HepG2 (cell line): ENCODE results near the gene SNED1. TPM values are rescaled to one million over a fixed set of nuclear protein-coding genes. Genes with fewer than 3 reads are reported as not detected.

ENCODE experiments used
- ATAC-seq: fragments of 200-7000 bp; cut with Tn5 transposase; 3 replicates; pipeline ENCODE4 v1.9.1; 2020; ENCODE audit warnings: mild to moderate bottlenecking, moderate library complexity
- BruUV-seq: library from RNA; stranded (reverse); fragments of 400-500 nt; replicated peaks from 2 replicates; lab custom pipeline; 2021; lab: Mats Ljungman, UMichigan
- CTCF ChIA-PET: fragments of 300-600 bp; formaldehyde crosslinking; extraction: SDS; loops from one replicate; lab custom pipeline; 2021; ENCODE audit warnings: low total read pairs, inconsistent platforms, low intra/inter-chr PET ratio; lab: Yijun Ruan, JAX
- POLR2A ChIA-PET: fragments of 350-600 bp; sonication (Branson Sonifier 250); formaldehyde crosslinking; loops from one replicate; lab custom pipeline; 2020; ENCODE audit warnings: antibody characterized with exemption, inconsistent platforms; lab: Yijun Ruan, JAX
- DNase-seq: peaks from one replicate; pipeline ENCODE4 v3.0.0-alpha.2; 2015; ENCODE audit warnings: low spot score
- FAIRE-seq: peaks from 3 replicates; lab custom pipeline; 2011; peaks lifted over from hg19 to GRCh38; lab: Jason Lieb, UNC
- H2AFZ ChIP-seq: one replicate; pipeline ENCODE4 v1.6.1; 2011; ENCODE audit warnings: low read length, inconsistent platforms
- H3K27ac ChIP-seq: fragments of 300-600 bp; 3 replicates; pipeline ENCODE4 v1.8.0; 2011; ENCODE audit warnings: mixed run types, mild to moderate bottlenecking, mixed read lengths, low read length, inconsistent platforms; ENCODE audit not compliant: insufficient read depth; ENCODE audit errors: extremely low read length
- H3K27me3 ChIP-seq, 2 experiments: fragments of 200-600 bp in 1 of 2; 2 replicates in 1 of 2; 3 replicates in 1 of 2; pipeline versions ENCODE4 v1.6.0 to v1.8.0; 2011; ENCODE audit warnings: low read length in 2 of 2, mild to moderate bottlenecking in 2 of 2, moderate library complexity in 2 of 2, inconsistent platforms in 1 of 2; ENCODE audit not compliant: insufficient read depth in 2 of 2, control insufficient read depth in 1 of 2
- H3K36me3 ChIP-seq, 2 experiments: fragments of 200-600 bp in 1 of 2; replicated peaks in 1 of 2; 2 replicates in 1 of 2; 3 replicates in 1 of 2; pipeline versions ENCODE4 v1.5.1 to v1.8.0; 2011; ENCODE audit warnings: low read length in 2 of 2, inconsistent platforms in 1 of 2; ENCODE audit not compliant: insufficient read depth in 2 of 2, control insufficient read depth in 1 of 2
- H3K4me1 ChIP-seq: 2 replicates; pipeline ENCODE4 v1.5.1; 2012; ENCODE audit warnings: low read length, inconsistent platforms; ENCODE audit not compliant: insufficient read depth
- H3K4me2 ChIP-seq: 2 replicates; pipeline ENCODE4 v1.6.0; 2011; ENCODE audit warnings: low read depth, low read length, inconsistent platforms
- H3K4me3 ChIP-seq, 3 experiments: fragments of 200-600 bp in 1 of 3; sonication (generic), shearing (Covaris generic) in 1 of 3; replicated peaks in 1 of 3; 2 replicates each; pipeline ENCODE4 v1.5.1; 2011 to 2016; ENCODE audit warnings: low read length in 3 of 3, inconsistent platforms in 2 of 3, low read depth in 2 of 3, mild to moderate bottlenecking in 2 of 3, control low read depth in 1 of 3, mixed read lengths in 1 of 3; ENCODE audit not compliant: insufficient read depth in 1 of 3
- H3K79me2 ChIP-seq: one replicate; pipeline ENCODE4 v1.6.1; 2011; ENCODE audit warnings: low read length, inconsistent platforms; ENCODE audit not compliant: insufficient read depth
- H3K9ac ChIP-seq: 2 replicates; pipeline ENCODE4 v1.6.0; 2011; ENCODE audit warnings: mild to moderate bottlenecking, low read depth, low read length, inconsistent platforms; ENCODE audit not compliant: insufficient read depth
- H3K9me3 ChIP-seq: 2 replicates; pipeline ENCODE4 v1.5.1; 2012; ENCODE audit warnings: mild to moderate bottlenecking, low read length
- H4K20me1 ChIP-seq: 2 replicates; pipeline ENCODE4 v1.6.0; 2011; ENCODE audit warnings: inconsistent platforms, mild to moderate bottlenecking, low read length, moderate library complexity; ENCODE audit not compliant: insufficient read depth
- ATAD3A ChIP-seq: sonication (generic); formaldehyde crosslinking; IDR thresholded peaks from 2 replicates; pipeline ENCODE4 v1.4.0; 2020; ENCODE audit warnings: missing genetic modification reagents
- ATF2 ChIP-seq: sonication (generic); formaldehyde crosslinking; IDR thresholded peaks from 2 replicates; pipeline ENCODE4 v1.4.0; 2020; ENCODE audit warnings: missing genetic modification reagents
- CAMTA2 ChIP-seq: sonication (generic); formaldehyde crosslinking; IDR thresholded peaks from 2 replicates; pipeline ENCODE4 v1.4.0; 2020; ENCODE audit warnings: mild to moderate bottlenecking, missing genetic modification reagents, borderline replicate concordance
- CCDC6 ChIP-seq: sonication (generic); formaldehyde crosslinking; IDR thresholded peaks from 2 replicates; pipeline ENCODE4 v1.8.1; 2022; ENCODE audit warnings: mild to moderate bottlenecking, missing genetic modification reagents, moderate library complexity
- KLF15 ChIP-seq: sonication (generic); formaldehyde crosslinking; IDR thresholded peaks from 2 replicates; pipeline ENCODE4 v1.8.1; 2023; ENCODE audit warnings: borderline replicate concordance, mild to moderate bottlenecking, inconsistent platforms, missing genetic modification reagents, mixed read lengths
- LRRFIP1 ChIP-seq: sonication (generic); formaldehyde crosslinking; conservative IDR thresholded peaks from 2 replicates; pipeline ENCODE4 v1.4.0; 2020; ENCODE audit warnings: missing genetic modification reagents
- RFX5 ChIP-seq: IDR thresholded peaks from 2 replicates; pipeline ENCODE4 v1.6.1; 2011; ENCODE audit warnings: low read depth, low read length, improper control_type of control experiment
- ZBTB20 ChIP-seq: sonication (generic); formaldehyde crosslinking; IDR thresholded peaks from 2 replicates; pipeline ENCODE4 v1.8.1; 2023; ENCODE audit warnings: missing genetic modification reagents, low read depth, mild to moderate bottlenecking, borderline replicate concordance
- ZNF770 ChIP-seq: sonication (generic); formaldehyde crosslinking; IDR thresholded peaks from 2 replicates; pipeline ENCODE4 v1.5.0; 2020; ENCODE audit warnings: mild to moderate bottlenecking, missing genetic modification reagents
- ZSCAN22 ChIP-seq: sonication (generic); formaldehyde crosslinking; IDR thresholded peaks from 2 replicates; pipeline ENCODE4 v1.4.0; 2020; ENCODE audit warnings: mild to moderate bottlenecking, missing genetic modification reagents
- WGBS: methylation state at CpG from one replicate; pipeline ENCODE4 v1.1.6; 2017; ENCODE audit warnings: low lambda C conversion rate; 5-methylcytosine and 5-hydroxymethylcytosine counted together
- in situ Hi-C: cut with HindIII; loops from 2 replicates; pipeline ENCODE4 v1.10.0; 2017; ENCODE audit warnings: low pct_unique_long_range_greater_than_20kb; ENCODE audit not compliant: extremely low pct_ligation_motif_present
- intact Hi-C: fragments of 100-400 bp; cut with micrococcal nuclease; formaldehyde crosslinking; loops from one replicate; pipeline ENCODE4 v1.10.0; 2022; ENCODE audit not compliant: unreplicated experiment
- polyA plus RNA-seq, 8 experiments: library from polyadenylated mRNA; depleted of rRNA in 3 of 8; stranded (reverse) in 7 of 8; unstranded in 1 of 8; fragments of >200 nt; fragmentation: Illumina TruSeq in 4 of 8; extraction: Trizol in 4 of 8; gene quantifications; 2 replicates each; pipeline versions ENCODE4 v1.2.1 to v1.2.3, GENCODE V29; 2011 to 2016; ENCODE audit warnings: low read depth in 4 of 8, missing spikeins in 1 of 8, mixed read lengths in 1 of 8; ENCODE audit not compliant: insufficient read depth in 1 of 8
- total RNA-seq, 5 experiments: library from RNA; depleted of rRNA; stranded (reverse); fragments of >200 nt; fragmentation: Illumina TruSeq; extraction: Trizol; gene quantifications; 2 replicates each; pipeline ENCODE4 v1.2.3, GENCODE V29; 2016; ENCODE audit warnings: low read depth in 1 of 5
- TF ChIP-seq, protein P1 (sequence below): sonication (generic); formaldehyde crosslinking; IDR thresholded peaks from 2 replicates; pipeline ENCODE4 v1.4.0; 2020; ENCODE audit warnings: missing genetic modification reagents
- TF ChIP-seq, protein P2 (sequence below): sonication (generic); formaldehyde crosslinking; IDR thresholded peaks from 2 replicates; pipeline ENCODE4 v1.5.1; 2020; ENCODE audit warnings: mild to moderate bottlenecking, missing genetic modification reagents, moderate library complexity

Gene SNED1
- total and polyA plus RNA-seq, 2 of the 13 experiments (the other 11 are each of a cell fraction or from before 2014, with no cell fraction given): 0.15 to 0.65 TPM

DNA sequence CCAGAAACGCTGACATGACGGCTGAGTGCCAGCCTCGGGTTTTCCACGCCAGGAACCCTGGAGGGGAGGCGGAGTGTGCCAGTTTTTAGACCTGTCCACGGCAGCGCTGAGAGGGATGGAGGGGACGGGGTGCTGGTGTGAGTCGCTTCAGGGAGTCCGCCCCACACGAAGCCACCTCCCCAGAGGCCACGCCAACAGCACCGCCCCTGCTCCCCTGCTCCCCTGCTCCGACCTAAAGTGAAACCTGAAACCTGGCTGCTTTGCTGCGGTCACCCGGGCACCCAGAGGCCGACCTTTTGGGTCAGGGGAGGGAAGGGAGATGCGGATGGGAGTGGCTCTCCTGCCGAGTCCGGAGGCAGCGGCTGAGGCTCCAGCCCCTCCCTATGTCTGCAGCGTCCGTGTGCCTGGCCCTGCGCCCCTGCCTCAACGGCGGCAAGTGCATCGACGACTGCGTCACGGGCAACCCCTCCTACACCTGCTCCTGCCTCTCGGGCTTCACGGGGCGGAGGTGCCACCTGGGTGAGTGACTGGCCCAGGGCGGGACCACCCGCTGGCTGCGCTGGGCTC is 38.1 kb downstream of the SNED1 start:
- Histone ChIP-seq H3K9me3 (no peaks in the 10 kb centered on the region), H3K4me2 (peak overlapping the region; percentile 46; the same call in 1 of the 2 replicates), H3K27me3 (peaks cover 2 to 23% of the 10 kb centered on the region in 2 experiments; a peak in 3 of 5 replicates), H3K27ac (no peak overlapping the region), H4K20me1 (no peaks in the 10 kb centered on the region; the same call in 1 of the 2 replicates), H3K36me3 (no peaks in the 10 kb centered on the region), H3K9ac (no peak overlapping the region), H2AFZ (no peak overlapping the region), H3K79me2 (no peaks in the 10 kb centered on the region), H3K4me1 (peaks cover 25% of the 10 kb centered on the region), H3K4me3 (peak overlapping the region in 1 of 3 experiments; percentile 33; a peak in 1 of 6 replicates)
- peak; percentile 20 for DNase-seq
- CTCF ChIA-PET: no interaction called here
- BruUV-seq: no TSS peak
- WGBS: 27% methylated on average over 22 of the region's 36 CpGs
- POLR2A ChIA-PET: no interaction called here
- intact Hi-C loops: no loop called here
- in situ Hi-C loops: no loop called here
- ATAC-seq: peak; percentile 55
- no peak for FAIRE-seq
- no peak for TF ChIP-seq KLF15 (CRISPR knock-in tag)
- TF ChIP-seq ZNF770 (CRISPR knock-in tag): no peak
- no peak for TF ChIP-seq RFX5
- TF ChIP-seq, protein P1, sequence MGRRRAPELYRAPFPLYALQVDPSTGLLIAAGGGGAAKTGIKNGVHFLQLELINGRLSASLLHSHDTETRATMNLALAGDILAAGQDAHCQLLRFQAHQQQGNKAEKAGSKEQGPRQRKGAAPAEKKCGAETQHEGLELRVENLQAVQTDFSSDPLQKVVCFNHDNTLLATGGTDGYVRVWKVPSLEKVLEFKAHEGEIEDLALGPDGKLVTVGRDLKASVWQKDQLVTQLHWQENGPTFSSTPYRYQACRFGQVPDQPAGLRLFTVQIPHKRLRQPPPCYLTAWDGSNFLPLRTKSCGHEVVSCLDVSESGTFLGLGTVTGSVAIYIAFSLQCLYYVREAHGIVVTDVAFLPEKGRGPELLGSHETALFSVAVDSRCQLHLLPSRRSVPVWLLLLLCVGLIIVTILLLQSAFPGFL: no peak
- no peak for TF ChIP-seq LRRFIP1 (CRISPR knock-in tag)
- no peak for TF ChIP-seq ZSCAN22 (CRISPR knock-in tag)
- no peak for TF ChIP-seq ATAD3A (CRISPR knock-in tag)
- no peak for TF ChIP-seq ZBTB20 (CRISPR knock-in tag)
- no peak for TF ChIP-seq ATF2 (CRISPR knock-in tag)
- no peak for TF ChIP-seq CCDC6
- TF ChIP-seq CAMTA2 (CRISPR knock-in tag): no peak
- TF ChIP-seq, protein P2, sequence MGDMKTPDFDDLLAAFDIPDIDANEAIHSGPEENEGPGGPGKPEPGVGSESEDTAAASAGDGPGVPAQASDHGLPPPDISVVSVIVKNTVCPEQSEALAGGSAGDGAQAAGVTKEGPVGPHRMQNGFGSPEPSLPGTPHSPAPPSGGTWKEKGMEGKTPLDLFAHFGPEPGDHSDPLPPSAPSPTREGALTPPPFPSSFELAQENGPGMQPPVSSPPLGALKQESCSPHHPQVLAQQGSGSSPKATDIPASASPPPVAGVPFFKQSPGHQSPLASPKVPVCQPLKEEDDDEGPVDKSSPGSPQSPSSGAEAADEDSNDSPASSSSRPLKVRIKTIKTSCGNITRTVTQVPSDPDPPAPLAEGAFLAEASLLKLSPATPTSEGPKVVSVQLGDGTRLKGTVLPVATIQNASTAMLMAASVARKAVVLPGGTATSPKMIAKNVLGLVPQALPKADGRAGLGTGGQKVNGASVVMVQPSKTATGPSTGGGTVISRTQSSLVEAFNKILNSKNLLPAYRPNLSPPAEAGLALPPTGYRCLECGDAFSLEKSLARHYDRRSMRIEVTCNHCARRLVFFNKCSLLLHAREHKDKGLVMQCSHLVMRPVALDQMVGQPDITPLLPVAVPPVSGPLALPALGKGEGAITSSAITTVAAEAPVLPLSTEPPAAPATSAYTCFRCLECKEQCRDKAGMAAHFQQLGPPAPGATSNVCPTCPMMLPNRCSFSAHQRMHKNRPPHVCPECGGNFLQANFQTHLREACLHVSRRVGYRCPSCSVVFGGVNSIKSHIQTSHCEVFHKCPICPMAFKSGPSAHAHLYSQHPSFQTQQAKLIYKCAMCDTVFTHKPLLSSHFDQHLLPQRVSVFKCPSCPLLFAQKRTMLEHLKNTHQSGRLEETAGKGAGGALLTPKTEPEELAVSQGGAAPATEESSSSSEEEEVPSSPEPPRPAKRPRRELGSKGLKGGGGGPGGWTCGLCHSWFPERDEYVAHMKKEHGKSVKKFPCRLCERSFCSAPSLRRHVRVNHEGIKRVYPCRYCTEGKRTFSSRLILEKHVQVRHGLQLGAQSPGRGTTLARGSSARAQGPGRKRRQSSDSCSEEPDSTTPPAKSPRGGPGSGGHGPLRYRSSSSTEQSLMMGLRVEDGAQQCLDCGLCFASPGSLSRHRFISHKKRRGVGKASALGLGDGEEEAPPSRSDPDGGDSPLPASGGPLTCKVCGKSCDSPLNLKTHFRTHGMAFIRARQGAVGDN: peak; percentile 22; the same call in 1 of the 2 replicates
